SK-N-SH (cell line): ENCODE results near the gene SORBS2.

ENCODE experiments used
- CTCF ChIP-seq: fragments of 200-600 bp; sonication (generic); IDR thresholded peaks from 2 replicates; pipeline ENCODE4 v1.6.1; 2017; ENCODE audit warnings: antibody characterized with exemption, mild to moderate bottlenecking, moderate library complexity
- EP300 ChIP-seq, 2 experiments: IDR thresholded peaks; 2 replicates each; pipeline versions ENCODE4 v1.4.0 to v1.6.1; 2012; ENCODE audit warnings: borderline replicate concordance in 1 of 2, low read depth in 1 of 2, low read length in 1 of 2
- EZH2phosphoT487 ChIP-seq: fragments of 200-600 bp; sonication (generic); IDR thresholded peaks from 2 replicates; pipeline ENCODE4 v1.6.1; 2017; ENCODE audit warnings: low read depth, mixed run types, mild to moderate bottlenecking, antibody characterized with exemption, moderate library complexity, borderline replicate concordance
- POLR2AphosphoS5 ChIP-seq: IDR thresholded peaks from 2 replicates; pipeline ENCODE4 v1.6.1; 2012; ENCODE audit warnings: low read depth, low read length
- RAD21 ChIP-seq: IDR thresholded peaks from 2 replicates; pipeline ENCODE4 v1.6.1; 2012; ENCODE audit warnings: mild to moderate bottlenecking, low read length
- RXRA ChIP-seq: IDR thresholded peaks from 2 replicates; pipeline ENCODE4 v1.4.0; 2012; ENCODE audit warnings: low read depth, mild to moderate bottlenecking, borderline replicate concordance
- TF ChIP-seq, protein P1 (sequence below): fragments of 150-350 bp; IDR thresholded peaks from 2 replicates; pipeline ENCODE4 v1.6.1; 2016; ENCODE audit warnings: mild to moderate bottlenecking, low read depth, low read length

GRCh38 chr4:185624259-185624589 is 187.8 kb downstream of the SORBS2 start:
- TF ChIP-seq, protein P1, sequence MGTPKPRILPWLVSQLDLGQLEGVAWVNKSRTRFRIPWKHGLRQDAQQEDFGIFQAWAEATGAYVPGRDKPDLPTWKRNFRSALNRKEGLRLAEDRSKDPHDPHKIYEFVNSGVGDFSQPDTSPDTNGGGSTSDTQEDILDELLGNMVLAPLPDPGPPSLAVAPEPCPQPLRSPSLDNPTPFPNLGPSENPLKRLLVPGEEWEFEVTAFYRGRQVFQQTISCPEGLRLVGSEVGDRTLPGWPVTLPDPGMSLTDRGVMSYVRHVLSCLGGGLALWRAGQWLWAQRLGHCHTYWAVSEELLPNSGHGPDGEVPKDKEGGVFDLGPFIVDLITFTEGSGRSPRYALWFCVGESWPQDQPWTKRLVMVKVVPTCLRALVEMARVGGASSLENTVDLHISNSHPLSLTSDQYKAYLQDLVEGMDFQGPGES = no peak
- TF ChIP-seq CTCF (no peak), POLR2AphosphoS5 (no peak), EP300 (IDR thresholded peaks at IDR 0.05; ENCODE audit: borderline replicate concordance in 1 of 2, low read depth in 1 of 2, low read length in 1 of 2) (no peak), RAD21 (no peak), EZH2phosphoT487 (no peak), RXRA (no peak)
